Sigmoid colon (tissue), 4 donors: ENCODE measurements around the gene UBE3B.

ENCODE experiments used
- CTCF ChIP-seq, 4 experiments: fragments of 450-650 bp in 3 of 4; fragments of 200-600 bp in 1 of 4; IDR thresholded peaks; one replicate each; pipeline ENCODE4 v1.5.1; 2016 to 2019; ENCODE audit warnings: antibody characterized with exemption in 4 of 4, mild to moderate bottlenecking in 3 of 4, moderate library complexity in 2 of 4
- EP300 ChIP-seq, 4 donors: sonication (generic); formaldehyde crosslinking; IDR thresholded peaks; one replicate each; pipeline ENCODE4 v1.6.1; 2017; ENCODE audit warnings: antibody characterized with exemption in 4 of 4
- POLR2A ChIP-seq, 2 donors: fragments of 450-650 bp; IDR thresholded peaks; one replicate each; pipeline ENCODE4 v1.6.1; 2016; ENCODE audit warnings: antibody characterized with exemption in 2 of 2, mild to moderate bottlenecking in 2 of 2, moderate library complexity in 2 of 2

GRCh38 chr12:109483346-109483745, 5.9 kb downstream of the UBE3B start:
- no peak for TF ChIP-seq CTCF (IDR thresholded peaks at IDR 0.05)
- TF ChIP-seq EP300 (IDR thresholded peaks at IDR 0.05), result no peak
- no peak for TF ChIP-seq POLR2A (IDR thresholded peaks at IDR 0.05)
